ENCODE measurements around the gene CEP131.

- TF ChIP-seq NFE2L2 (IDR thresholded peaks at IDR 0.05; ENCODE audit: low read depth, low read length) (no peak), POLR2A (IDR thresholded peaks at IDR 0.05; ENCODE audit: low read depth, low read length) (no peak), MXI1 (IDR thresholded peaks at IDR 0.05; ENCODE audit: borderline replicate concordance, low read depth, low read length) (no peak), CTCF (conservative IDR thresholded peaks at IDR 0.05; ENCODE audit: low read depth, low read length) (no peak), MAFK (IDR thresholded peaks at IDR 0.05; ENCODE audit: low read depth, low read length) (no peak), FOS (IDR thresholded peaks at IDR 0.05; ENCODE audit: low read depth, low read length) (no peak), RFX5 (IDR thresholded peaks at IDR 0.05; ENCODE audit: low read depth, low read length) (no peak), SMC3 (IDR thresholded peaks at IDR 0.05; ENCODE audit: low read depth, low read length) (no peak), BHLHE40 (IDR thresholded peaks at IDR 0.05; ENCODE audit: low read depth, low read length) (no peak), RAD21 (IDR thresholded peaks at IDR 0.05; ENCODE audit: low read length) (no peak), MAZ (IDR thresholded peaks at IDR 0.05; ENCODE audit: borderline replicate concordance, low read depth, low read length) (no peak), CEBPB (IDR thresholded peaks at IDR 0.05; ENCODE audit: low read depth, low read length) (no peak)
Measured at GRCh38 chr17:81187120-81187519, 35.6 kb downstream of the CEP131 start.

All from IMR-90 (cell line).